ENCODE measurements around the gene CNNM3.

The CNNM3 gene

DNA sequence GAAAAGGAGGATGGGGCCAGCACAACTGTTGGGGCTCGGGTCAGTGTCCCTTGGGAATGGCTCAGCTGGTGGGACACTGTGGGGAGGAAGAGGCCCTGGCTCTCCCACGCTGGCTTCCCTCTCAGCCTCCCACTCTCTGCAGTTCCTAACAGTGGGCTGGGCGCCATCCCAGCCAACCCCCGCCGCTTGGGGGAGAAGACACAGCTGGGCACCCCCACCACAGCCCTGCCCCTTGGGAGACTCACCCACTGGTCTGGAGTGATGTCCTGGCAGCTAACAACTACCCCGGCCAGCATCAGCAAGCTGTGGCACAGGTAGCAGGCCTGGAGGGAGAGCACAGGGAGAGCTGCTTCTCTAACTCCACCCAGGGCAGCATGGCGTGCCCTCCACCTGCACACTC is 62.1 kb downstream of the CNNM3 start:
- DNase-seq (ENCODE audit: low read depth) = no peak

DNA sequence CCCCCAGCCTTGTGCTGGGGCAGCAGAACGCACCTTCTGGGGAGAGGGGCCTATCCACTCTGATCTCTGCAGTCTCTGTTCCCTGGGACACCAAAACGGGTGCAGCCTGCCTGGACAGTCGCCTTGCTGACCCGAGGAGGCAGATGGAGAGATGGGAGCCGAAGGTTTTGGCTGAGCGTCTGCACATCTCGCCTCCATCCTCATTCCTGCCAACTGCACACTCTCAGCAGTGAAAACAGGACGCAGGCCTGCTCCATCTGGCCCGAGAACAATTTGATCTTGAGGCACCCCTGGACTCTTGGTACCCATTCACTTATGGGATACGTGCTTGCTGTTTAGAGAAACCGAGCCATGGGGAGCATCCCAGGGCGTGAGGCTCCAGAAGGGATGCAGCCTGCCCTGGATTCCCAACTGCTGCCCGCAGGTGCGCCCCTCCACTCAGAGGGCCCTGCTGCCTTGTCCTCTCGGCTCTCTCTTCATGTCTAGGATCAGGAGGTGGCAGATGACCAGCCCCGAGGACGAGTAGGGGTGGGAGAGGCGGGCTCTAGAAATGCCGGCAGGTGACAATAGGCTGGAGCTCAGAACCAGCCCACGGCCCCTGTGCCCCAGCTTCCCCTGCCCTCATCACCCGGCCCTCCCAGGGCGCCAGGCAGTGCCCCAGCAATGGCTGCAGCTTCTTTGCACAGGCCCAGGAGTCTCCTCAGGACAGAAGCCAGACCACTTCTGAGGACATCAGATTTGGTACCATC is 62.9 kb downstream of the CNNM3 start:
- DNase-seq (ENCODE audit: low read depth) = no peak

DNA sequence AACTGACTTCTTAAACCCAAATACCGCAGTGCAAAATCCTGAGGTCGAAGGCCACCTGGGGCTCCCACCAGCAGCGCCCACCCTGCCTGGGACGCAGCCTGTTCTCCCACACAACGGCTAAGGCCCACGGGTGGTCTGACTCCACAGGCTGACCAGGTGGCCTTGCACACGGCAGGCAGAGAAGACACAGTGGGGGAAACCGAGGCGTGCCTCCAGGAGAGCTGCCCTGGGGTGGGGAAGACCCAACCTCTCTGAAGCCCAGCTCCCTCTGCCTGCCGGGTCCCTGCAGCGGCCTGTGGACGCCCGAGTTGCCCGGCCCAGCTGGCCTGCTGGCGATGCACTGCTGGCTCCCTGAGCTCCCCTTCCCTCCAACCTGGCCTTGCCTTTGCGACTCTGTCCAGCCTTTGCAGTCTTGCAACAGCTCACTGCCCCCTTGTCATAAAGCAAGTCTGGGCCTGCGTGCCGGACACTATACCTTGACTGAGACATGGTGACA is 63.5 kb downstream of the CNNM3 start:
- DNase-seq (ENCODE audit: low read depth) = no peak

DNA sequence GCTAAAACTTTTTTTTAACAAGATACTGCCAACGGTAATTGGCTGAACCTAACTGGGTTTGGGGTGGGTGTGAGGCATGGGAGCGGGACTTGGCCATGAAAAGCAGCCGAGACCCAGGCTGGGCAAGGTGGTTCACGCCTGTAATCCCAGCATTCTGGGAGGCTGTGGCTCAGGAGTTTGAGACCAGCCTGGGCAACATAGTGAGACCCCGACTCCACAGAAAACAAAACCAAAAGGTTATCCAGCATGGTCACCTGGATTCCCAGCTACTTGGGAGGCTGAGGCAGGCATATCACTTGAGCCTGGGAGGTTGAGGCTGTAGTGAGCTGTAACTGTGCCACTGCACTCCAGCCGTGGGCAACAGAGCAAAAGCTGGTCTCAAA is 64.8 kb downstream of the CNNM3 start:
- no peak for DNase-seq (ENCODE audit: low read depth)

DNA sequence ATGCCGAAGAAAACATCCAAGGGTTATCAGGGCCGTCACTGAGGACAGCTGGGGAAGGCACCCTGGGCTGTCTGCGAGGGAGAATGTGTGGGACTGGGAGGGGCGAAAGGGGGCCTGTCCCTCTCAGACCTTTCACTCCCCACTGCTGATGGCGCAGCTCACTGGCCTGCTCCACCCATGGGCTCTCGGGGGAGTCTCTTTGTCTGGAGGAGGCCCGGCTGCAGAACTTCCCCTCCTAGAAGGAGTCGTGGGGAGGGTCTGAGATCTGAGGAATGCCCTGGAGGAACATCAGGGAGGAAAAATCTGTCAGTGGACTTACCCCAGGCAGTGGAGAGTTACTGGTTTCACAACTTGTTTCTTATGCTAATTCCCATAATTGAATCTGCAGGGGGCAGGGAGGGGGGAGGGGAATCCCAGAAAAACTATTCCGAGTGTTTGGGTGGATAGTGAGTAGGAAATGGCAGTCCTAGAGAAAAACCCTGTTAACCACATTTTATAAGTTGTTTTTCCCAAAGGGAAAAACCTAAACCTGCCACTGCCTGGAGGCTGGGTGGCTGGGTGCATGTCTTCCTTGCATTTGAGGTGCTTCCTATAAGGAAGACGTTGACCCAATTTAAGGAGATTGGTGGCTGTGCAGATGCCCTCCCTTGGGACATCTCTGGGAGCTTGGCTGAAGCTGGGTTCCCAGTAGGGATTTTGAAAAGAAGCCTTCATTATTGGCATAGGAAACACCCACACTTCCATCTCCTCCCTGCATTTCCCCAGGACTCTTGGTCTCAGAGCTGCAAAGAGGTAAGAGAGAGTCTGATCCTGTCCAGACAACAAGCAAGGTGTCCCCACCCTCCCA is 65.5 kb downstream of the CNNM3 start:
- DNase-seq (ENCODE audit: low read depth) = no peak

DNA sequence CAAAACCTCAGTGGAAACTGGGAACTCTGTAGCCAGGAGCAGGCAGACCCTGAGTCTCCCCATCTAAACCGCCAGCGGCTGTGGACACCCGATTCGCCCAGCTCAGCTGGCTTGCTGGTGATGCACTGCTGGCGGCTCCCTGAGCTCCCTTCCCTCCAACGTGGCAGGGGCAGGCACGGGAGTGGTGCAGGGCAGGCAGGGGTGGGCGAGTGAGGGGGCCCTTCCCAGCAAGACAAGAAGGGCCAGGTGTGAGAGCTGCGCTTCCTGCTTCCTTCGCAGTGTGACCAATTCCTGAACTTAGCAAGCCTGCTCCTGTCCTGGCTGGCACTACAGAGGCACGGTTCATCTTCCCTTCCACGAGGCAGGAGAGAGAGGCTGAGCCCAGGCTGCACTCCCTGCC is 66.2 kb downstream of the CNNM3 start:
- DNase-seq (ENCODE audit: low read depth) = no peak

DNA sequence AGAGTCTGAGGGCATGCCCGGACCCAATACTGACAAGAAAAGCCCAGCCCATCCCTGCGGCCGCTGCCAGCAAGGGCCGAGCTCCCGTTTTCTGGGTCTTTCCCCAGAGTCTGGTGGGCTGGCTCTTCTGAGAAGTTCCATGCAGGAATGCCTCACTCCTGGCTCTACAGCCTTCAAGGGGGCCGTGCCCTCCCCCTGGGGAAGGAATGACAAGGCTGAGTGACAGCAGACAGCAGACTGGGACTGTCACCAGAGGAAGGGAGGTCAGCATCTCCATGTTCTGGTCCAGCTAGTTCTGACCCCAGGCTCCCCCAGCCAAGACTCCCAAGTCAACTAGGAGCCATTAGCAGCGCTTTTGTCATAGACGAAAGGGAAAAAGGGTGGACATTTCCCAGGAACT is 66.8 kb downstream of the CNNM3 start:
- DNase-seq (ENCODE audit: low read depth) = no peak

DNA sequence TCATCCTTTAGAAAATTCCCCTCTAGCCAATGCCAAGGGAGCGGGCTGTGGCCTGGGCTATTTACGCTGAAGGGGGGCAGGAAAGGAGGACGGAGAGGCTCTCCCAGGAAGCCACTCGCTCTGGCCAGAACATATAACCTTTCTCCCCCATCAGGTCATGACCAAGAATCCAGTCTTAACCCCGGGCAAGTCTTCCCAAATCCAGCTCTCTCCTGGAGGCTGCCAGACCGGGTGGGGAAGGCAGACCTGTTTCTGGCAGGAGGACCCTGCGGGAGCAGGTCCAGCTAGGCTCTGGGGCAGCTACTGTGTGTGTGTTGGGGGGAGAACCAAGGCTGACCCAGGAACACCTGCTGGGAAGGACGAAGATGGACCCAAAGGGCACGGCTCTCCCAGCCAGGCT is 67.2 kb downstream of the CNNM3 start:
- DNase-seq (ENCODE audit: low read depth) = no peak
